Measurements from ENCODE around the gene EDAR.

DNA sequence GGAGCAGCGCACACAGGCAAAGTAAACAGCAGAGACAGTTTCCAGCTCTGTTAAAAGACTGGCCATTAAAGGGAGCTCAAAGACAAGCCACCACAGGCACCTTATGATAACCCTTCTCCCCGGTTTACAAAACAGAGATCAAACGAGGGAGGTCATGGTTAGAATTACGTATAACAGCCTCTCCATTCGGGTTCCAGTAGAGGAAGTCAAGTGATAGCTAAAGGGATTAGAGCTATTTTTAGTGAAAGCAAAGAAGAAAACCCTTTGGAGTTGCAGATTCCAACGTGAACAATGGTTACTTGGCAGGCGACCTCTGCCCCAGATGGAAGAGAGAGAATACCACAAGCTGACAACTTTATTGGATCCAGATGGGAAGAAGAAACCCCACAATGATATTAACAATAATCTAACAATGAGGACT lies 31.2 kb upstream of the EDAR start:
- TF ChIP-seq RCOR1 (IDR thresholded peaks at IDR 0.05; ENCODE audit: insufficient replicate concordance, low read length) (no peak), POLR2A (IDR thresholded peaks at IDR 0.05; ENCODE audit: low read depth, low read length) (no peak), CEBPB (IDR thresholded peaks at IDR 0.05; ENCODE audit: low read depth, low read length) (no peak), RFX5 (IDR thresholded peaks at IDR 0.05; ENCODE audit: low read depth, low read length) (no peak), RAD21 (IDR thresholded peaks at IDR 0.05; ENCODE audit: low read length) (no peak), CHD1 (IDR thresholded peaks at IDR 0.05; ENCODE audit: low read depth, low read length) (no peak), USF2 (IDR thresholded peaks at IDR 0.05; ENCODE audit: low read depth, low read length) (no peak), NFE2L2 (IDR thresholded peaks at IDR 0.05; ENCODE audit: low read depth, low read length) (no peak), ELK1 (IDR thresholded peaks at IDR 0.05; ENCODE audit: borderline replicate concordance, low read depth, low read length) (no peak), SMC3 (IDR thresholded peaks at IDR 0.05; ENCODE audit: low read depth, low read length) (no peak)
- TF ChIP-seq, protein P1, sequence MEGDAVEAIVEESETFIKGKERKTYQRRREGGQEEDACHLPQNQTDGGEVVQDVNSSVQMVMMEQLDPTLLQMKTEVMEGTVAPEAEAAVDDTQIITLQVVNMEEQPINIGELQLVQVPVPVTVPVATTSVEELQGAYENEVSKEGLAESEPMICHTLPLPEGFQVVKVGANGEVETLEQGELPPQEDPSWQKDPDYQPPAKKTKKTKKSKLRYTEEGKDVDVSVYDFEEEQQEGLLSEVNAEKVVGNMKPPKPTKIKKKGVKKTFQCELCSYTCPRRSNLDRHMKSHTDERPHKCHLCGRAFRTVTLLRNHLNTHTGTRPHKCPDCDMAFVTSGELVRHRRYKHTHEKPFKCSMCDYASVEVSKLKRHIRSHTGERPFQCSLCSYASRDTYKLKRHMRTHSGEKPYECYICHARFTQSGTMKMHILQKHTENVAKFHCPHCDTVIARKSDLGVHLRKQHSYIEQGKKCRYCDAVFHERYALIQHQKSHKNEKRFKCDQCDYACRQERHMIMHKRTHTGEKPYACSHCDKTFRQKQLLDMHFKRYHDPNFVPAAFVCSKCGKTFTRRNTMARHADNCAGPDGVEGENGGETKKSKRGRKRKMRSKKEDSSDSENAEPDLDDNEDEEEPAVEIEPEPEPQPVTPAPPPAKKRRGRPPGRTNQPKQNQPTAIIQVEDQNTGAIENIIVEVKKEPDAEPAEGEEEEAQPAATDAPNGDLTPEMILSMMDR (conservative IDR thresholded peaks at IDR 0.05; ENCODE audit: low read depth, low read length) = no peak

Data from IMR-90 (cell line).